B cell (primary cell): ENCODE measurements around the gene JUP. TPM values are rescaled to one million over a fixed set of nuclear protein-coding genes. Genes with fewer than 3 reads are reported as not detected.
"Not testable (repeated sequence)": the region's sequence is repeated elsewhere in the genome, so short reads cannot be mapped to it uniquely, and the experiment has no call there.

ENCODE experiments used
- ATAC-seq: fragments of 200-7000 bp; cut with Tn5 transposase; one replicate; pipeline ENCODE4 v1.10.0; 2021; ENCODE audit warnings: low read depth, mild to moderate bottlenecking, moderate number of reproducible peaks, moderate library complexity
- CTCF ChIA-PET: fragments of 350-600 bp; sonication (Branson Sonifier 250); formaldehyde crosslinking; loops from one replicate; lab custom pipeline; 2021; ENCODE audit warnings: antibody characterized with exemption, inconsistent platforms; lab: Charles Lee
- POLR2A ChIA-PET: fragments of 350-600 bp; sonication (Branson Sonifier 250); formaldehyde crosslinking; loops from one replicate; lab custom pipeline; 2021; ENCODE audit warnings: antibody characterized with exemption; lab: Charles Lee
- DNase-seq: peaks from one replicate; pipeline ENCODE4 v3.0.0; 2013
- H2AFZ ChIP-seq: 2 replicates; pipeline ENCODE4 v1.6.1; 2012; ENCODE audit warnings: mild to moderate bottlenecking, low read depth, low read length; ENCODE audit not compliant: insufficient read depth, poor library complexity, severe bottlenecking
- H3K27ac ChIP-seq, 2 donors: 1 replicate in 1 of 2; 2 replicates in 1 of 2; pipeline ENCODE4 v1.5.1; 2012 to 2013; ENCODE audit warnings: low read length in 2 of 2, mild to moderate bottlenecking in 2 of 2, moderate library complexity in 1 of 2
- H3K27me3 ChIP-seq, 4 experiments: fragments of 200-600 bp in 1 of 4; sonication (generic) in 1 of 4; replicated peaks in 1 of 4; 1 replicate in 2 of 4; 2 replicates in 2 of 4; pipeline versions ENCODE4 v1.6.1 to v1.7.0; 2013 to 2016; ENCODE audit warnings: low read length in 3 of 4, mild to moderate bottlenecking in 2 of 4, mixed read lengths in 1 of 4, moderate library complexity in 1 of 4; ENCODE audit not compliant: insufficient read depth in 4 of 4, control insufficient read depth in 3 of 4; ENCODE audit errors: control extremely low read depth in 1 of 4
- H3K36me3 ChIP-seq, 2 experiments: replicated peaks in 1 of 2; 1 replicate in 1 of 2; 2 replicates in 1 of 2; pipeline versions ENCODE4 v1.6.1 to v1.7.1; 2013; ENCODE audit warnings: low read length in 1 of 2; ENCODE audit not compliant: insufficient read depth in 2 of 2, control insufficient read depth in 1 of 2; ENCODE audit errors: control extremely low read depth in 1 of 2, extremely low read depth in 1 of 2
- H3K4me1 ChIP-seq, 2 donors: fragments of 200-600 bp in 1 of 2; sonication (generic) in 1 of 2; 1 replicate in 1 of 2; 2 replicates in 1 of 2; pipeline versions ENCODE4 v1.5.1 to v1.6.1; 2013 to 2017; ENCODE audit warnings: low read length in 2 of 2; ENCODE audit not compliant: control insufficient read depth in 2 of 2, insufficient read depth in 2 of 2
- H3K4me2 ChIP-seq: replicated peaks from 2 replicates; pipeline ENCODE3; 2012; ENCODE audit warnings: mild to moderate bottlenecking, low read depth, low read length; ENCODE audit not compliant: poor library complexity, severe bottlenecking
- H3K4me3 ChIP-seq, 5 experiments: fragments of 200-600 bp in 1 of 5; sonication (generic) in 1 of 5; 1 replicate in 3 of 5; 2 replicates in 2 of 5; pipeline versions ENCODE4 v1.5.1 to v1.7.0; 2011 to 2016; ENCODE audit warnings: low read length in 4 of 5, mild to moderate bottlenecking in 4 of 5, low read depth in 2 of 5, control low read depth in 1 of 5, moderate library complexity in 1 of 5; ENCODE audit not compliant: insufficient read depth in 1 of 5; ENCODE audit errors: control extremely low read depth in 1 of 5, extremely low read depth in 1 of 5
- H3K79me2 ChIP-seq: fragments of 200-600 bp; sonication (generic); one replicate; pipeline ENCODE4 v1.6.0; 2016; ENCODE audit warnings: low read length; ENCODE audit not compliant: control insufficient read depth, insufficient read depth
- H3K9ac ChIP-seq: fragments of 200-600 bp; sonication (generic); 2 replicates; pipeline ENCODE4 v1.6.1; 2017; ENCODE audit warnings: mild to moderate bottlenecking, low read length, moderate library complexity
- H3K9me3 ChIP-seq, 3 donors: one replicate each; pipeline versions ENCODE4 v1.6.1 to v1.7.1; 2013; ENCODE audit warnings: low read length in 2 of 3; ENCODE audit not compliant: control insufficient read depth in 2 of 3, insufficient read depth in 1 of 3; ENCODE audit errors: control extremely low read depth in 1 of 3
- H4K20me1 ChIP-seq: 2 replicates; pipeline ENCODE4 v1.6.0; 2012; ENCODE audit warnings: mild to moderate bottlenecking, low read length; ENCODE audit not compliant: insufficient read depth, control insufficient read depth, poor library complexity, severe bottlenecking
- H3K27ac Mint-ChIP-seq: one replicate; pipeline ENCODE4 v1.8.0; 2021; ENCODE audit warnings: mixed read lengths
- H3K27me3 Mint-ChIP-seq: one replicate; pipeline ENCODE4 v1.8.0; 2021; ENCODE audit warnings: mixed read lengths
- H3K4me1 Mint-ChIP-seq: one replicate; pipeline ENCODE4 v1.8.0; 2021; ENCODE audit warnings: mixed read lengths
- H3K4me3 Mint-ChIP-seq: one replicate; pipeline ENCODE4 v1.8.0; 2021; ENCODE audit warnings: mixed read lengths
- H3K9me3 Mint-ChIP-seq: one replicate; pipeline ENCODE4 v1.8.0; 2022; ENCODE audit warnings: mixed read lengths; ENCODE audit not compliant: insufficient read depth
- EZH2 ChIP-seq: IDR thresholded peaks from 2 replicates; pipeline ENCODE4 v1.6.1; 2012; ENCODE audit warnings: borderline replicate concordance, low read depth, mild to moderate bottlenecking, moderate library complexity, low read length; ENCODE audit not compliant: insufficient read depth, poor library complexity, severe bottlenecking
- WGBS: methylation state at CpG from one replicate; pipeline ENCODE4 v1.1.5; 2013; ENCODE audit warnings: missing lambda C conversion rate; ENCODE audit not compliant: insufficient coverage; 5-methylcytosine and 5-hydroxymethylcytosine counted together
- intact Hi-C: fragments of 100-400 bp; cut with micrococcal nuclease; formaldehyde crosslinking; loops from one replicate; pipeline ENCODE4 v1.10.0; 2022
- polyA plus RNA-seq: library from polyadenylated mRNA; depleted of rRNA; stranded (reverse); fragments of >200 nt; gene quantifications from 2 replicates; pipeline ENCODE4 v1.2.3, GENCODE V29; 2012
- total RNA-seq, 2 donors: library from RNA; stranded (reverse); fragments of 120-200 nt in 1 of 2; gene quantifications; 1 replicate in 1 of 2; 2 replicates in 1 of 2; pipeline versions ENCODE4 v1.2.3 to v1.2.4, GENCODE V29; 2013 to 2022

The JUP gene
- total and polyA plus RNA-seq, 2 donors (not counting 1 experiment from before 2014, with no cell fraction given), result 62.9 to 63.3 TPM

GRCh38 chr17:41835214-41835799, 48.8 kb upstream of the JUP start:
- intact Hi-C loops, result loop anchor here (1.0 kb wide), 1 partner anchor 30 kb away; the partner anchor contains the start of gene KLHL11
- H3K4me2 ChIP-seq, result peak overlapping the region; percentile 90
- Mint-ChIP-seq H3K9me3 (no peaks in the 10 kb centered on the region), H3K4me1 (peaks cover 13% of the 10 kb centered on the region), H3K27ac (peak overlapping the region; percentile 85), H3K4me3 (peak overlapping the region; percentile 92), H3K27me3 (no peaks in the 10 kb centered on the region)
- peaks cover 0 to 19% of the 10 kb centered on the region in 2 experiments for H3K36me3 ChIP-seq
- H4K20me1 ChIP-seq, result no peaks in the 10 kb centered on the region
- H3K79me2 ChIP-seq, result peaks cover 7% of the 10 kb centered on the region
- peaks cover 0 to 13% (median 0%) of the 10 kb centered on the region in 4 experiments for H3K27me3 ChIP-seq
- no peak for TF ChIP-seq EZH2
- H3K4me3 ChIP-seq, result peak overlapping the region; percentile 21 to 80 (median 67)
- no peak for DNase-seq
- WGBS, result 8% methylated on average over 7 of the region's 13 CpGs
- peak overlapping the region in 1 of 2 donors; percentile 62 for H3K27ac ChIP-seq
- peaks cover 12 to 14% of the 10 kb centered on the region in 2 donors for H3K4me1 ChIP-seq
- ChIA-PET POLR2A (interaction anchor here (0.6 to 1.1 kb wide), 3 partner anchors 30 to 1933 kb away, joined by 3 to 5 read pairs (median 4); partner anchors contain the start of genes KLHL11 and ODAD4), CTCF (interaction anchor here (1.0 to 1.1 kb wide), 3 partner anchors 29 to 98 kb away, joined by 3 to 4 read pairs (median 3); no protein-coding TSS in a partner anchor)
- peak overlapping the region; percentile 97 for H2AFZ ChIP-seq
- ATAC-seq, result peak; percentile 31
- peak overlapping the region; percentile 88 for H3K9ac ChIP-seq
- no peaks in the 10 kb centered on the region for H3K9me3 ChIP-seq

- H4K20me1 ChIP-seq, H3K27me3 ChIP-seq, H3K79me2 ChIP-seq, H3K9me3 ChIP-seq, H3K27ac ChIP-seq, H2AFZ ChIP-seq, H3K4me1 ChIP-seq, H3K9me3 Mint-ChIP-seq, ATAC-seq, H3K27ac Mint-ChIP-seq, H3K27me3 Mint-ChIP-seq, H3K9ac ChIP-seq, CTCF ChIA-PET, H3K4me3 Mint-ChIP-seq, intact Hi-C loops, DNase-seq, POLR2A ChIA-PET, H3K4me3 ChIP-seq, H3K4me1 Mint-ChIP-seq, H3K4me2 ChIP-seq: not testable (repeated sequence)
- 86% methylated on average over 10 of the region's 10 CpGs for WGBS
- peaks cover 0 to 38% of the 10 kb centered on the region in 2 experiments for H3K36me3 ChIP-seq
Observed at GRCh38 chr17:41829961-41830360, 43.5 kb upstream of the JUP start.
